ENCODE measurements around the gene KRTAP5-2. TPM values are rescaled to one million over a fixed set of nuclear protein-coding genes. Genes with fewer than 3 reads are reported as not detected.

Gene KRTAP5-2
- total RNA-seq, 3 donors from 2014 or later: not detected

DNA sequence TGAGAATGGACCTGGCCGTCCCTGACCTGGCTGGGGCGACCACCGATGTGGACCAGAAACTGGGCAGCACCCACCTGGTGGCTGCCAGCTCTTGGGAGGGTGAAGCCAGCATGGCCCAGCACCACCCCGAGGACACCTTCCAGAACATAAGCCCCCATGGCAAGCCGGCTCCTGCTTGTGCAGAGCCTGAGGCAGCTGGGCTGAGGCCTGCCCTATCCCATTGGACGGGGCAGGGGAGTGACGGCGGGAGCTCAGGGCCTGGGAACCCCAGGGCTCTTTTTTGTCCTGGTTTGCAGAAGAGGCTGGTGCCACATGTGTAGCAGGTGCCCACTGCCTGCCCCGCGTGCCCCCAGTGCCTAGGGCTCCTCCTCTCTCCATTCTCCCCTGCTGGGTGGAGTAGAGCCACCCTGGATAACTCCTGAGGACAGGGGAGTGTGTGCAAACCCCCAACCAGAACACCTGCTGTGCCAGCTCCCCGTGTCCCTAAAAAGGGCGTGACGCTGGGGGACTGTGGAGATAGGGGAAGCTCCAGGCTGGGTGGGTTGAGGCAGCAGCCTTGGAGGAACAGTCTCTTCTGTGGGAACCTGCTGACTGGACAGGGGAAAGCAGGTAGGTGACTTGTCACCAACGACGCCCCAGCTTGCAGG lies 38.0 kb downstream of the KRTAP5-2 start:
- H3K4me3 ChIP-seq: no peak overlapping the region
- TF ChIP-seq, protein P1, sequence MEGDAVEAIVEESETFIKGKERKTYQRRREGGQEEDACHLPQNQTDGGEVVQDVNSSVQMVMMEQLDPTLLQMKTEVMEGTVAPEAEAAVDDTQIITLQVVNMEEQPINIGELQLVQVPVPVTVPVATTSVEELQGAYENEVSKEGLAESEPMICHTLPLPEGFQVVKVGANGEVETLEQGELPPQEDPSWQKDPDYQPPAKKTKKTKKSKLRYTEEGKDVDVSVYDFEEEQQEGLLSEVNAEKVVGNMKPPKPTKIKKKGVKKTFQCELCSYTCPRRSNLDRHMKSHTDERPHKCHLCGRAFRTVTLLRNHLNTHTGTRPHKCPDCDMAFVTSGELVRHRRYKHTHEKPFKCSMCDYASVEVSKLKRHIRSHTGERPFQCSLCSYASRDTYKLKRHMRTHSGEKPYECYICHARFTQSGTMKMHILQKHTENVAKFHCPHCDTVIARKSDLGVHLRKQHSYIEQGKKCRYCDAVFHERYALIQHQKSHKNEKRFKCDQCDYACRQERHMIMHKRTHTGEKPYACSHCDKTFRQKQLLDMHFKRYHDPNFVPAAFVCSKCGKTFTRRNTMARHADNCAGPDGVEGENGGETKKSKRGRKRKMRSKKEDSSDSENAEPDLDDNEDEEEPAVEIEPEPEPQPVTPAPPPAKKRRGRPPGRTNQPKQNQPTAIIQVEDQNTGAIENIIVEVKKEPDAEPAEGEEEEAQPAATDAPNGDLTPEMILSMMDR (IDR thresholded peaks at IDR 0.05): no peak
- no peak for ATAC-seq
- no peaks in the 10 kb centered on the region for H3K36me3 ChIP-seq (ENCODE audit: low read depth)
- H3K4me1 ChIP-seq (ENCODE audit: low read depth): peaks cover 33% of the 10 kb centered on the region
- no peaks in the 10 kb centered on the region for H3K9me3 ChIP-seq
- intact Hi-C loops (cut with DNase I, micrococcal nuclease): no loop called here
- peak in 2 of 3 donors; percentile 41 to 52 for DNase-seq

DNA sequence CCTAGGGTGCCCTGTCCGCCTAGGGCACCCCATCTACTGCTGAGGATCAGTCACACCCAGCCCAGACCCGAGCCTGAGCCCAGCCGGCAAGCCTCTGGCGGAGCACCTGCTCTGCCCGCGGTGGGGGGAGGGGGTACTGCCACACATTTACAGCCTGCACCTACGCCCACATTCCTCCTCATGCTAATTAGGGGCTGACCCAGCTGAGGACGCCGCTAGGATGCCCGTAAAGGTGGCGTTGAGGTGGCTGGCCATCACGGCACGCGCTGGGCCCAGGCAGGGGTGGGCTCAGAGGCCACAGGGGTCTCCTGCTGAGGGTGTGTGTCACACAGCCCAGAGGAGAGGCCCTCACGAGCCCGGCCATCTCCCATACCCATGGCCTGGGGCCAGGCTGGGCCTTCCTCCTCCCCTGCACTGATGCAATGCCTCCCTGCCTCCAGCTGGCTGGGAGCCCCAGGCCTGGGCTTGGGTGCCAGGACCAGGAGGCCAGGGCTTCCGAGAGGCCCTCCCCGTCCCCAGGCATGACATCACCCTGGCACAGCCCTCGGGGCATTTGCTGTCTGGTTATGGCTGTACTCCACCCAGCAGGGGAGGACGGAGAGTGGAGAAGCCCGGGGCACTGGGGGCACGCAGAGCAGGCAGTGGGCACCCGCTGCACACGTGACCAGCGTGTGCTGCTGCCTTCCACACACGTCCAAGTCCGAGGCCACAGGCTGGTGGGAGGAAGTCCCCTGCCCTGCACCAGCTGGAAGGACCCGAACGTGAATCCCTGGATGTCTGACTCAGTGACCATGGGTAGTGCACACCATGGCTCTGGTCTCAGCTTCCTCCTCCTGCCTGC lies 38.8 kb downstream of the KRTAP5-2 start:
- DNase-seq: peak; percentile 91 to 92 (median 92)
- no peak overlapping the region for H3K4me3 ChIP-seq
- no peaks in the 10 kb centered on the region for H3K9me3 ChIP-seq
- intact Hi-C loops (cut with DNase I, micrococcal nuclease): no loop called here
- H3K36me3 ChIP-seq (ENCODE audit: low read depth): no peaks in the 10 kb centered on the region
- TF ChIP-seq, protein P1 (IDR thresholded peaks at IDR 0.05): no peak
- H3K4me1 ChIP-seq (ENCODE audit: low read depth): peaks cover 29% of the 10 kb centered on the region
- peak; percentile 85 for ATAC-seq

DNA sequence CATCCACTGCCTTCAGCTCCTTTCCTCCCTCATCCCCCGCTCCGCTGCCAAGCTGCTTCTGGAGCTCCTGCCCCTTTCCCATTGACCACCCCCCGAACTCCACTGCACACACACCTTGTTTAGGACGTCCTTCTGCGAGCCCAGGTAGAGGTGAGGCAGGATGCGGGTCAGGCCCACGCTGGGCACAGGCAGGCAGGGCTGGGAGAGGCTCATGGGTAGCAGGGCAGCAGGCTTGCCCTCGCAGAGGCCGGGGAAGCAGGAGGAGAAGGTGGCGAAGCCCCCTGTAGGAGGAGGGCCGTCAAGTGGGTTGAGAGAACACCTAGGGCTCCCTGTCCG lies 39.4 kb downstream of the KRTAP5-2 start:
- H3K36me3 ChIP-seq (ENCODE audit: low read depth): no peaks in the 10 kb centered on the region
- DNase-seq: no peak
- no peaks in the 10 kb centered on the region for H3K9me3 ChIP-seq
- H3K4me1 ChIP-seq (ENCODE audit: low read depth): peaks cover 30% of the 10 kb centered on the region
- intact Hi-C loops (cut with DNase I, micrococcal nuclease): no loop called here
- no peak overlapping the region for H3K4me3 ChIP-seq
- ATAC-seq: peak; percentile 2
- TF ChIP-seq, protein P1 (IDR thresholded peaks at IDR 0.05): no peak

DNA sequence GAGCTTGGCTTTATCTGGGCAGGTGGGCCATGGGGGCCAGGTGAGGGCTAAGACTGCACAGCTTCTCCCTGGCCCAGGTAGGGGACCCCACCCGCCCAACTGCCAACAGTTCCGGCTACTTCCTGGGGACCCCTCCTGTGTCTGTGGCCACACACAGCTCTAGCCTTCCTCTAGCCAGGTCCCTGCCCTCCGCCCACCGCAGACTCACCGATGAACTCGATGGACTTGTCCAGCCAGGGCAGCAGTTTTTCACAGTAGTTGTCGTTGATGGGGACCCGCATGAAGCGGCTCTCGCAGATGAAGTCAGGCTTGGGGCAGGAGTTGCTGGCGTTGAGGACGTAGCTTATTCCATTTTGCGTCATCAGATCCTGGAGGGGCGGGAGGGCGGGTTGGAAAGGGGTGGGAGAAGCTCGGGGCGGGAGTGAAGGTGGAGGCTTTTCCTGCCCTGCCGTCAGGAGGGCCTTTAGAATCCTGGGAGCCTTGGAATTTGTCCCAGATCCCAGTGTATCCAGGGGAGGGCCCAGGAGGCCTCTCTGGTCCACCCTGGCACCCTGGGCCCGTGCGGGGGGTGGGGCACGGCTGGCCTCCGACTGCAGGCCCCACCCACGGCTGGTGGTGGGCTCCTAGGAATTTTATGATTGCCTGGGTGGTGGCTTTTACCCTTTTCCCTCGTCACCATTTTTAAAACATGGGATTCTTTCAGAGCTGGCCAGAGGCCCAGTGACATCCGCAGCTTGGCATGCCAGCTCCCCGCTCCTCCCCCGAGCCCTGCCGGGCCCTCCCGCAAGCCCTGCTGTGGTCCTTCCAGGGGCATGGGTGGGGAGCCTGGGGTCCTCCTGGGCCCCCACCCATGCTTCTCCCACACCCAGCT lies 40.0 kb downstream of the KRTAP5-2 start:
- peak in 2 of 3 donors; percentile 62 to 66 for DNase-seq
- TF ChIP-seq, protein P1 (IDR thresholded peaks at IDR 0.05): no peak
- H3K36me3 ChIP-seq (ENCODE audit: low read depth): no peaks in the 10 kb centered on the region
- H3K4me3 ChIP-seq: no peak overlapping the region
- no peaks in the 10 kb centered on the region for H3K9me3 ChIP-seq
- H3K4me1 ChIP-seq (ENCODE audit: low read depth): peaks cover 31% of the 10 kb centered on the region
- peak; percentile 20 for ATAC-seq
- intact Hi-C loops (cut with DNase I, micrococcal nuclease): no loop called here

DNA sequence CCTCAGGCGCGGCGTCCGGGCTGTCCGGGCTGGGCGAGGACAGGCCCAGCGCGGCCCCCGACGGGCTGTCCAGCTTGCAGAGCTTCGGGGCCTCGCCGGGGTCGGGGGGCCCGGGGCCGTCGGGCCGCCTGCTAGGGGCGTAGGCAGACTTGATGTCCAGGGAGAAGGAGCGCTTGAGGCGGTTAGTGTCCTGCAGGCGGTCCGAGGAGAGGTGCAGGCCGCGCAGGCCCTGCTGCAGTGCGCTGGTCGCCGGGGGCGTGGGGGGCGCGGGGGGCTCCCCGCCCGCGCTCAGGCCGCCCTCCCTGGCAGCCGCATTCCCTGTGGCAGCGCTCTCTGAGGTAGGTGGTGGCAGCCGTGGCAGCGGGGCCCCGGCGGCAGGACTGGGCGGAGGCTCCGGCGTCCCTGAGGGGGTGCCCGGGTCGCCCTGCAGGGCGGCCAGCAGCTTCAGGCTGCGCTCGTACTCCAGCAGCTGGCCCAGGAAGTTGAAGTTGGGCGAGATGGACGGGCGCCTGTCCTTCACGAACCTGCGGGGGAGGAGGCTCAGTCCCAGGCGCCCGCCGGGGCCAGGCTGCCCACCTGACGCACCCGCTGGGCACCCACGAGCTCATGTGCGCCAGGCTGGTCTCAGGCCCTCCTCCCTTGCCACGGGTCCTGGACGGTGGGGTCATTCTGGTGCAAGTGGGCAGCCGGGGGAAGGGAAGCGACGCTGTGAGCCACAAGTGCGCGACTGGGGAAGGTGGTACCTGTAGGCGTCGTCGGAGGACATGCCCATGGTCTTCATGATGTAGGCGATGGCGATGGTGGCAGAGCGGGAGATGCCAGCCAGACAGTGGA lies 40.8 kb downstream of the KRTAP5-2 start:
- no peak for ATAC-seq

More for the DNA sequence above, 40.8 kb downstream of the KRTAP5-2 start:
- H3K36me3 ChIP-seq (ENCODE audit: low read depth): no peaks in the 10 kb centered on the region
- H3K4me3 ChIP-seq: no peak overlapping the region
- peak in 2 of 3 donors; percentile 27 to 54 for DNase-seq
- intact Hi-C loops (cut with DNase I, micrococcal nuclease): no loop called here
- H3K4me1 ChIP-seq (ENCODE audit: low read depth): peaks cover 31% of the 10 kb centered on the region
- TF ChIP-seq, protein P1 (IDR thresholded peaks at IDR 0.05): no peak
- H3K9me3 ChIP-seq: no peaks in the 10 kb centered on the region
